ENCODE results near the gene CD22.

The CD22 gene

DNA sequence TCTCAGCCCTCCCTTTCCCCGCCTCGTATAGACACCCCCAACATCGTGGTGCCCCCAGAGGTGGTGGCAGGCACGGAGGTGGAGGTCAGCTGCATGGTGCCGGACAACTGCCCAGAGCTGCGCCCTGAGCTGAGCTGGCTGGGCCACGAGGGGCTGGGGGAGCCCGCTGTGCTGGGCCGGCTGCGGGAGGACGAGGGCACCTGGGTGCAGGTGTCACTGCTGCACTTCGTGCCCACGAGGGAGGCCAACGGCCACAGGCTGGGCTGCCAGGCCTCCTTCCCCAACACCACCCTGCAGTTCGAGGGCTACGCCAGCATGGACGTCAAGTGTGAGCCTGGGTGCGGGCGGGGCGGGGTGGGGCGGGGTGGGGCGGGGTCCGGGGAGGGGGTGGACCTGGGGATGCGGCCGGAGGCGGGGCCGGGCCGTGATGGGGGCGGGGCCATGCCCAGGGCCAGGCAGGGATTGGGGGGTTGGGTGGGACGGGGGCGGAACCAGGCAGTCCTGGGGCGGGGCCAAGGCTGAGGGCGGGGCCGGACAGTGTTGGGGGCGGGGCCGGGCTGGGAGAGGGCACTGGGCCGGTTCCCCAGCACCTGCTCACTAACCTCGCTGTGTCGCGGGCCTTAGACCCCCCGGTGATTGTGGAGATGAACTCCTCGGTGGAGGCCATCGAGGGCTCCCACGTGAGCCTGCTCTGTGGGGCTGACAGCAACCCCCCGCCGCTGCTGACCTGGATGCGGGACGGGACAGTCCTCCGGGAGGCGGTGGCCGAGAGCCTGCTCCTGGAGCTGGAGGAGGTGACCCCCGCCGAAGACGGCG lies 29.3 kb upstream of the CD22 start:
- no peak overlapping the region for H3K14ac ChIP-seq (ENCODE audit: low read length in 2 of 2)
- no peak for DNase-seq
- no peak overlapping the region for H2BK12ac ChIP-seq (ENCODE audit: low read length in 2 of 2)
- no peak overlapping the region for H2AK5ac ChIP-seq (ENCODE audit: low read length, severe bottlenecking)
- no peak overlapping the region for H3K4me3 ChIP-seq (ENCODE audit: insufficient read depth in 1 of 2, low read depth in 1 of 2, low read length in 2 of 2)
- H3K9ac ChIP-seq (ENCODE audit: low read length), result no peak overlapping the region
- no peaks in the 10 kb centered on the region for H3K4me1 ChIP-seq (ENCODE audit: control insufficient read depth, insufficient read depth, low read depth, low read length)
- H3K27ac ChIP-seq (ENCODE audit: low read length, poor library complexity, severe bottlenecking), result no peak overlapping the region
- no peak overlapping the region for H3K18ac ChIP-seq (ENCODE audit: low read depth in 1 of 2, low read length in 2 of 2)
- no peaks in the 10 kb centered on the region for H3K79me1 ChIP-seq (replicated peaks; ENCODE audit: low read length, poor library complexity, severe bottlenecking)
- 66% methylated on average over 32 of the region's 55 CpGs for WGBS
- H4K91ac ChIP-seq (ENCODE audit: low read length), result no peak overlapping the region
- H3K36me3 ChIP-seq (ENCODE audit: control insufficient read depth in 1 of 2, insufficient read depth in 2 of 2, low read depth in 1 of 2, low read length in 2 of 2), result no peaks in the 10 kb centered on the region
- no peak overlapping the region for H3K23ac ChIP-seq (ENCODE audit: low read length in 2 of 2)
- H3K4me2 ChIP-seq (ENCODE audit: low read length, poor library complexity, severe bottlenecking), result no peak overlapping the region
- no peaks in the 10 kb centered on the region for H3K9me3 ChIP-seq (ENCODE audit: control insufficient read depth, low read length)
- H2BK120ac ChIP-seq (ENCODE audit: low read depth, low read length), result no peak overlapping the region
- peaks cover 8 to 74% of the 10 kb centered on the region in 2 experiments for H3K27me3 ChIP-seq (ENCODE audit: control insufficient read depth in 1 of 2, insufficient read depth in 1 of 2, low read length in 2 of 2)
- no peak overlapping the region for H4K8ac ChIP-seq (ENCODE audit: low read length)
- H3K4ac ChIP-seq (ENCODE audit: low read depth in 1 of 2, low read length in 2 of 2), result no peak overlapping the region
- H2BK5ac ChIP-seq (ENCODE audit: low read depth, low read length, poor library complexity, severe bottlenecking), result no peak overlapping the region
- H2AFZ ChIP-seq (ENCODE audit: low read depth, low read length), result no peak overlapping the region
- H2BK15ac ChIP-seq (ENCODE audit: low read depth, poor library complexity, severe bottlenecking), result no peak overlapping the region

DNA sequence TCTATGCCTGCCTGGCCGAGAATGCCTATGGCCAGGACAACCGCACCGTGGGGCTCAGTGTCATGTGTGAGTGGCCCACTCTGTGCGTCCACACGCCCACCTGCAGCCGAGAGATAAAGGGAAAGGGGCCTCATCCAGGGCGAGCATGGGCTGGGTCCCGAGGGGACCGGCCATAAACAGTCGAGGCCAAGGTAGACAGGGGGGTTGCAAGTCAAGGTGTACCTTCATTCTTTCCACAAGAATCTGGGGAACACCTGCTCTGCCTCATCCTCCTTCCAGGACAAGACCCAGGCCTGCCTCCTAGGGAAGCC lies 28.7 kb upstream of the CD22 start:
- Histone ChIP-seq H3K23ac (ENCODE audit: low read length in 2 of 2) (no peak overlapping the region), H2AFZ (ENCODE audit: low read depth, low read length) (no peak overlapping the region), H3K4me2 (ENCODE audit: low read length, poor library complexity, severe bottlenecking) (no peak overlapping the region), H3K14ac (ENCODE audit: low read length in 2 of 2) (no peak overlapping the region), H2BK12ac (ENCODE audit: low read length in 2 of 2) (no peak overlapping the region), H2BK120ac (ENCODE audit: low read depth, low read length) (no peak overlapping the region), H2BK5ac (ENCODE audit: low read depth, low read length, poor library complexity, severe bottlenecking) (no peak overlapping the region), H3K4me1 (ENCODE audit: control insufficient read depth, insufficient read depth, low read depth, low read length) (no peaks in the 10 kb centered on the region), H3K36me3 (ENCODE audit: control insufficient read depth in 1 of 2, insufficient read depth in 2 of 2, low read depth in 1 of 2, low read length in 2 of 2) (no peaks in the 10 kb centered on the region), H4K8ac (ENCODE audit: low read length) (no peak overlapping the region), H2AK5ac (ENCODE audit: low read length, severe bottlenecking) (no peak overlapping the region), H3K9ac (ENCODE audit: low read length) (no peak overlapping the region), H3K4me3 (ENCODE audit: insufficient read depth in 1 of 2, low read depth in 1 of 2, low read length in 2 of 2) (no peak overlapping the region), H4K91ac (ENCODE audit: low read length) (no peak overlapping the region), H3K79me1 (replicated peaks; ENCODE audit: low read length, poor library complexity, severe bottlenecking) (no peaks in the 10 kb centered on the region), H3K27ac (ENCODE audit: low read length, poor library complexity, severe bottlenecking) (no peak overlapping the region), H3K9me3 (ENCODE audit: control insufficient read depth, low read length) (no peaks in the 10 kb centered on the region), H3K4ac (ENCODE audit: low read depth in 1 of 2, low read length in 2 of 2) (no peak overlapping the region), H3K18ac (ENCODE audit: low read depth in 1 of 2, low read length in 2 of 2) (no peak overlapping the region), H2BK15ac (ENCODE audit: low read depth, poor library complexity, severe bottlenecking) (no peak overlapping the region), H3K27me3 (ENCODE audit: control insufficient read depth in 1 of 2, insufficient read depth in 1 of 2, low read length in 2 of 2) (peaks cover 8 to 73% of the 10 kb centered on the region in 2 experiments)
- DNase-seq, result no peak
- 90% methylated on average over 10 of the region's 10 CpGs for WGBS

DNA sequence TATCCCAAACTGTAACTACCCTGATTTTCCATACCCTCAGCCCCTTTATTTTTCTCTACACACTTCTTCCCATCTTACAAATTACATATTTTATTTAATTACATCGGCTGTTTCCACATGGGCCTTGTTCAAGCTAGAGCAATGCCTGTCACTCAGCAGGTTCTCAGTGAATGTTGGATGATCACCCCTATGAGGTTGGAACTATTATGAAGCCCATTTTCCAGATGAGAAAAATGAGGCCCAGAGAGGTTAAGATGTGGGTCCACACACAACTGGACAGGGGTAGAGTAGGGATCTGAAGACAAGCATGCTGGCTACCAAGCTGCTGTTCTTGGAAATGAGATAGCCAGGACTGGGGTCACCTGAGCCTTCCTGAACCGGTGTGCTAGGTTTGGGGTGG lies 27.0 kb upstream of the CD22 start:
- Histone ChIP-seq H2BK15ac (ENCODE audit: low read depth, poor library complexity, severe bottlenecking) (no peak overlapping the region), H3K27ac (ENCODE audit: low read length, poor library complexity, severe bottlenecking) (no peak overlapping the region), H4K91ac (ENCODE audit: low read length) (no peak overlapping the region), H2AFZ (ENCODE audit: low read depth, low read length) (no peak overlapping the region), H3K23ac (ENCODE audit: low read length in 2 of 2) (no peak overlapping the region), H3K9me3 (ENCODE audit: control insufficient read depth, low read length) (no peaks in the 10 kb centered on the region), H3K4me1 (ENCODE audit: control insufficient read depth, insufficient read depth, low read depth, low read length) (no peaks in the 10 kb centered on the region), H2BK120ac (ENCODE audit: low read depth, low read length) (no peak overlapping the region), H3K9ac (ENCODE audit: low read length) (no peak overlapping the region), H3K79me1 (replicated peaks; ENCODE audit: low read length, poor library complexity, severe bottlenecking) (no peaks in the 10 kb centered on the region), H2BK5ac (ENCODE audit: low read depth, low read length, poor library complexity, severe bottlenecking) (no peak overlapping the region), H3K4ac (ENCODE audit: low read depth in 1 of 2, low read length in 2 of 2) (no peak overlapping the region), H3K4me3 (ENCODE audit: insufficient read depth in 1 of 2, low read depth in 1 of 2, low read length in 2 of 2) (no peak overlapping the region), H3K4me2 (ENCODE audit: low read length, poor library complexity, severe bottlenecking) (no peak overlapping the region), H4K8ac (ENCODE audit: low read length) (no peak overlapping the region), H2BK12ac (ENCODE audit: low read length in 2 of 2) (no peak overlapping the region), H3K14ac (ENCODE audit: low read length in 2 of 2) (no peak overlapping the region), H3K36me3 (ENCODE audit: control insufficient read depth in 1 of 2, insufficient read depth in 2 of 2, low read depth in 1 of 2, low read length in 2 of 2) (no peaks in the 10 kb centered on the region), H3K27me3 (ENCODE audit: control insufficient read depth in 1 of 2, insufficient read depth in 1 of 2, low read length in 2 of 2) (peaks cover 9 to 57% of the 10 kb centered on the region in 2 experiments), H2AK5ac (ENCODE audit: low read length, severe bottlenecking) (no peak overlapping the region), H3K18ac (ENCODE audit: low read depth in 1 of 2, low read length in 2 of 2) (no peak overlapping the region)
- no peak for DNase-seq
- 82% methylated on average over 2 of the region's 2 CpGs for WGBS

DNA sequence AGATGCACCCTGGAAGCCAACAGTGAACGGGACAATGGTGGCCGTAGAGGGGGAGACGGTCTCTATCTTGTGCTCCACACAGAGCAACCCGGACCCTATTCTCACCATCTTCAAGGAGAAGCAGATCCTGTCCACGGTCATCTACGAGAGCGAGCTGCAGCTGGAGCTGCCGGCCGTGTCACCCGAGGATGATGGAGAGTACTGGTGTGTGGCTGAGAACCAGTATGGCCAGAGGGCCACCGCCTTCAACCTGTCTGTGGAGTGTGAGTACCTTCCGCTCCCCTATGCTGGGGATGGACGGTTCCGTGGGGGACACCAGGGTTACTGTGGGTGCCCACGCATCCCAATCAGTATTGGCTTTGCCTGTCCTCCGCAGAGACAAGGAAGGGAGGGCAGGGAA lies 26.5 kb upstream of the CD22 start:
- Histone ChIP-seq H3K4me3 (ENCODE audit: insufficient read depth in 1 of 2, low read depth in 1 of 2, low read length in 2 of 2) (no peak overlapping the region), H2AFZ (ENCODE audit: low read depth, low read length) (no peak overlapping the region), H3K4me1 (ENCODE audit: control insufficient read depth, insufficient read depth, low read depth, low read length) (no peaks in the 10 kb centered on the region), H3K4me2 (ENCODE audit: low read length, poor library complexity, severe bottlenecking) (no peak overlapping the region), H2BK12ac (ENCODE audit: low read length in 2 of 2) (no peak overlapping the region), H3K36me3 (ENCODE audit: control insufficient read depth in 1 of 2, insufficient read depth in 2 of 2, low read depth in 1 of 2, low read length in 2 of 2) (no peaks in the 10 kb centered on the region), H3K79me1 (replicated peaks; ENCODE audit: low read length, poor library complexity, severe bottlenecking) (no peaks in the 10 kb centered on the region), H3K9ac (ENCODE audit: low read length) (no peak overlapping the region), H2BK120ac (ENCODE audit: low read depth, low read length) (no peak overlapping the region), H3K27ac (ENCODE audit: low read length, poor library complexity, severe bottlenecking) (no peak overlapping the region), H3K9me3 (ENCODE audit: control insufficient read depth, low read length) (no peaks in the 10 kb centered on the region), H3K23ac (ENCODE audit: low read length in 2 of 2) (no peak overlapping the region), H2BK5ac (ENCODE audit: low read depth, low read length, poor library complexity, severe bottlenecking) (no peak overlapping the region), H3K27me3 (ENCODE audit: control insufficient read depth in 1 of 2, insufficient read depth in 1 of 2, low read length in 2 of 2) (peaks cover 12 to 53% of the 10 kb centered on the region in 2 experiments), H2BK15ac (ENCODE audit: low read depth, poor library complexity, severe bottlenecking) (no peak overlapping the region), H2AK5ac (ENCODE audit: low read length, severe bottlenecking) (no peak overlapping the region), H3K4ac (ENCODE audit: low read depth in 1 of 2, low read length in 2 of 2) (no peak overlapping the region), H4K8ac (ENCODE audit: low read length) (no peak overlapping the region), H3K18ac (ENCODE audit: low read depth in 1 of 2, low read length in 2 of 2) (no peak overlapping the region), H3K14ac (ENCODE audit: low read length in 2 of 2) (no peak overlapping the region), H4K91ac (ENCODE audit: low read length) (no peak overlapping the region)
- 84% methylated on average over 13 of the region's 16 CpGs for WGBS
- DNase-seq, result no peak
